Stimulated activated CD8-positive, alpha-beta memory T cell treated with anti-CD3 and anti-CD28 coated beads, Interleukin-12 subunit alpha, Interleukin-12 subunit beta, amount 100 ng/mL, for 1 hour (primary cell): Measurements from ENCODE around the gene FER.
"Not testable (repeated sequence)": the region's sequence is repeated elsewhere in the genome, so short reads cannot be mapped to it uniquely, and the experiment has no call there.

Source experiments
- DNase-seq: peaks from one replicate; pipeline ENCODE4 v3.0.0-alpha.2; 2020; ENCODE audit warnings: low read depth

The FER gene

GRCh38 chr5:108881133-108881532, 133.4 kb downstream of the FER start:
- no peak for DNase-seq

- DNase-seq: no peak
These were observed 137.0 kb downstream of the FER start for GRCh38 chr5:108884736-108885135.

- DNase-seq: no peak
These were observed 150.6 kb downstream of the FER start for GRCh38 chr5:108898257-108898656.

GRCh38 chr5:108898707-108899106, 151.0 kb downstream of the FER start:
- DNase-seq: no peak

- DNase-seq: not testable (repeated sequence)
These were observed 151.5 kb downstream of the FER start for GRCh38 chr5:108899244-108899643.

- no peak for DNase-seq
These were observed 153.0 kb downstream of the FER start for GRCh38 chr5:108900668-108901067.

GRCh38 chr5:108905805-108906204, 158.1 kb downstream of the FER start:
- DNase-seq: no peak

GRCh38 chr5:108910627-108911026, 162.9 kb downstream of the FER start:
- DNase-seq: no peak

GRCh38 chr5:108911055-108911454, 163.4 kb downstream of the FER start:
- DNase-seq: no peak

- no peak for DNase-seq
These were observed 169.9 kb downstream of the FER start for GRCh38 chr5:108917596-108917995.

- DNase-seq: no peak
These were observed 172.1 kb downstream of the FER start for GRCh38 chr5:108919591-108920326.

GRCh38 chr5:108924457-108924961, 176.8 kb downstream of the FER start:
- DNase-seq: no peak

- DNase-seq: no peak
These were observed 177.4 kb downstream of the FER start for GRCh38 chr5:108925073-108925472.

- no peak for DNase-seq
These were observed 182.4 kb downstream of the FER start for GRCh38 chr5:108930107-108930506.

GRCh38 chr5:108935611-108936010, 187.9 kb downstream of the FER start:
- no peak for DNase-seq

- no peak for DNase-seq
These were observed 189.5 kb downstream of the FER start for GRCh38 chr5:108937221-108937620.

GRCh38 chr5:108940506-108940905, 192.8 kb downstream of the FER start:
- DNase-seq: no peak

GRCh38 chr5:108941746-108942145, 194.0 kb downstream of the FER start:
- no peak for DNase-seq

GRCh38 chr5:108942701-108943100, 195.0 kb downstream of the FER start:
- DNase-seq: no peak

GRCh38 chr5:108945094-108945493, 197.4 kb downstream of the FER start:
- DNase-seq: no peak

GRCh38 chr5:108946008-108946407, 198.3 kb downstream of the FER start:
- DNase-seq: no peak

GRCh38 chr5:108947164-108947563, 199.5 kb downstream of the FER start:
- DNase-seq: no peak

- no peak for DNase-seq
These were observed 202.6 kb downstream of the FER start for GRCh38 chr5:108950276-108950675.

GRCh38 chr5:108953940-108954339, 206.2 kb downstream of the FER start:
- no peak for DNase-seq
